CD4-positive, alpha-beta memory T cell (primary cell): ENCODE data around the gene RPS19. TPM values are rescaled to one million over a fixed set of nuclear protein-coding genes. Genes with fewer than 3 reads are reported as not detected.

Source experiments
- CTCF ChIA-PET: fragments of 350-600 bp; sonication (Branson Sonifier 250); formaldehyde crosslinking; loops from one replicate; lab custom pipeline; 2021; ENCODE audit warnings: inconsistent platforms; ENCODE audit not compliant: partially characterized antibody; lab: Charles Lee
- POLR2A ChIA-PET: fragments of 350-600 bp; sonication (Branson Sonifier 250); formaldehyde crosslinking; loops from one replicate; lab custom pipeline; 2021; ENCODE audit not compliant: partially characterized antibody; lab: Charles Lee
- DNase-seq, 5 donors: peaks; one replicate each; pipeline versions ENCODE4 v3.0.0 to v3.0.0-alpha.2; 2020 to 2022; ENCODE audit warnings: mixed read lengths in 1 of 5
- H3K27ac ChIP-seq: one replicate; pipeline ENCODE4 v1.7.0; 2013; ENCODE audit warnings: low read depth, low read length
- H3K27me3 ChIP-seq: 2 replicates; pipeline ENCODE4 v1.7.0; 2013; ENCODE audit warnings: mild to moderate bottlenecking, low read length, moderate library complexity; ENCODE audit not compliant: insufficient read depth
- H3K36me3 ChIP-seq: 2 replicates; pipeline ENCODE4 v1.7.0; 2013; ENCODE audit warnings: mild to moderate bottlenecking, low read length, moderate library complexity; ENCODE audit not compliant: insufficient read depth
- H3K4me1 ChIP-seq: 2 replicates; pipeline ENCODE4 v1.7.0; 2013; ENCODE audit warnings: mild to moderate bottlenecking, low read length, moderate library complexity; ENCODE audit not compliant: insufficient read depth
- H3K4me3 ChIP-seq, 2 donors: one replicate each; pipeline ENCODE4 v1.7.0; 2013; ENCODE audit warnings: low read length in 2 of 2, mild to moderate bottlenecking in 1 of 2
- H3K9me3 ChIP-seq, 2 donors: one replicate each; pipeline ENCODE4 v1.7.0; 2013; ENCODE audit warnings: low read length in 2 of 2, control low read depth in 1 of 2; ENCODE audit not compliant: control insufficient read depth in 1 of 2
- H3K27ac Mint-ChIP-seq, 7 donors: one replicate each; pipeline ENCODE4 v1.8.0; 2020 to 2021; ENCODE audit warnings: mixed read lengths in 7 of 7, mild to moderate bottlenecking in 6 of 7, inconsistent platforms in 3 of 7, moderate library complexity in 3 of 7
- H3K27me3 Mint-ChIP-seq, 2 donors: one replicate each; pipeline ENCODE4 v1.8.0; 2020 to 2021; ENCODE audit warnings: mixed read lengths in 2 of 2
- H3K36me3 Mint-ChIP-seq, 2 donors: one replicate each; pipeline ENCODE4 v1.8.0; 2020 to 2021; ENCODE audit warnings: mixed read lengths in 2 of 2, inconsistent platforms in 1 of 2, mild to moderate bottlenecking in 1 of 2
- H3K4me1 Mint-ChIP-seq, 4 donors: one replicate each; pipeline ENCODE4 v1.8.0; 2020 to 2021; ENCODE audit warnings: mixed read lengths in 4 of 4, mild to moderate bottlenecking in 1 of 4
- H3K4me3 Mint-ChIP-seq, 8 donors: one replicate each; pipeline ENCODE4 v1.8.0; 2020 to 2021; ENCODE audit warnings: mixed read lengths in 8 of 8, mild to moderate bottlenecking in 7 of 8, moderate library complexity in 6 of 8, inconsistent platforms in 3 of 8
- H3K9me3 Mint-ChIP-seq, 8 donors: one replicate each; pipeline ENCODE4 v1.8.0; 2020 to 2021; ENCODE audit warnings: mixed read lengths in 8 of 8, mild to moderate bottlenecking in 5 of 8, inconsistent platforms in 3 of 8, moderate library complexity in 1 of 8
- intact Hi-C: fragments of 100-400 bp; cut with micrococcal nuclease; formaldehyde crosslinking; loops from one replicate; pipeline ENCODE4 v1.15.1; 2023
- polyA plus RNA-seq, 2 donors: library from polyadenylated mRNA; unstranded; fragments of 300-500 nt; fragmentation: Illumina TruSeq; gene quantifications; one replicate each; pipeline ENCODE4 v1.2.3, GENCODE V29; 2021
- total RNA-seq, 2 experiments: library from RNA; stranded (reverse); gene quantifications; one replicate each; pipeline ENCODE4 v1.2.3, GENCODE V29; 2021

RPS19 gene
- total and polyA plus RNA-seq, 4 experiments from 2014 or later = 3,807 to 7,200 (median 4,434) TPM

- peak overlapping the region in 1 of 2 donors; percentile 82 for H3K4me3 ChIP-seq
- H3K27ac ChIP-seq = peak overlapping the region; percentile 96
- Mint-ChIP-seq H3K4me1 (peaks cover 32 to 50% (median 39%) of the 10 kb centered on the region in 4 donors), H3K9me3 (no peaks in the 10 kb centered on the region), H3K27me3 (peaks cover 0 to 3% of the 10 kb centered on the region in 2 donors), H3K27ac (peak overlapping the region; percentile 91 to 100 (median 98)), H3K4me3 (peak overlapping the region; percentile 85 to 98 (median 93)), H3K36me3 (peaks cover 29 to 42% of the 10 kb centered on the region in 2 donors)
- ChIA-PET POLR2A (interaction anchor here (0.6 to 7.8 kb wide), 22 partner anchors 7 to 596 kb away, joined by 3 to 261 read pairs (median 8); partner anchors contain the start of genes ARHGEF1, CD79A, GSK3A and HNRNPUL1), CTCF (interaction anchor here (0.9 to 8.8 kb wide), 12 partner anchors 8 to 176 kb away, joined by 3 to 125 read pairs (median 8); partner anchors contain the start of genes CD79A, ERFL and RABAC1)
- peaks cover 32% of the 10 kb centered on the region for H3K36me3 ChIP-seq
- DNase-seq = no peak
- intact Hi-C loops = loop anchor here (1.0 to 2.0 kb wide), 6 partner anchors 16 to 176 kb away; partner anchors contain the start of gene RABAC1
- H3K4me1 ChIP-seq = peaks cover 44% of the 10 kb centered on the region
- H3K27me3 ChIP-seq = no peaks in the 10 kb centered on the region
- H3K9me3 ChIP-seq = no peaks in the 10 kb centered on the region
These were observed 840 bp upstream of the RPS19 start for GRCh38 chr19:41859213-41859617.

- ChIA-PET POLR2A (interaction anchor here (0.8 to 7.8 kb wide), 21 partner anchors 9 to 597 kb away, joined by 3 to 261 read pairs (median 8); partner anchors contain the start of genes ARHGEF1, CD79A, ERFL and HNRNPUL1), CTCF (interaction anchor here (0.6 to 8.8 kb wide), 14 partner anchors 9 to 174 kb away, joined by 3 to 125 read pairs (median 6); partner anchors contain the start of genes CD79A, ERFL and RABAC1)
- peak overlapping the region; percentile 91 to 96 (median 95) for H3K27ac Mint-ChIP-seq
- peaks cover 57% of the 10 kb centered on the region for H3K4me1 ChIP-seq
- no peaks in the 10 kb centered on the region for H3K9me3 Mint-ChIP-seq
- peaks cover 46% of the 10 kb centered on the region for H3K36me3 ChIP-seq
- H3K27me3 Mint-ChIP-seq = no peaks in the 10 kb centered on the region
- intact Hi-C loops = loop anchor here (1.0 to 5.0 kb wide), 3 partner anchors 11 to 217 kb away; partner anchors contain the start of gene ZNF574
- H3K4me1 Mint-ChIP-seq = peaks cover 34 to 56% (median 44%) of the 10 kb centered on the region in 4 donors
- peak overlapping the region; percentile 89 to 95 (median 92) for H3K4me3 Mint-ChIP-seq
- H3K4me3 ChIP-seq = peak overlapping the region; percentile 82 to 86
- H3K36me3 Mint-ChIP-seq = peaks cover 35 to 51% of the 10 kb centered on the region in 2 donors
- DNase-seq = peak in 1 of 5 donors; percentile 29
- no peaks in the 10 kb centered on the region for H3K27me3 ChIP-seq
- peak overlapping the region; percentile 96 for H3K27ac ChIP-seq
- H3K9me3 ChIP-seq = no peaks in the 10 kb centered on the region
These were observed 512 bp downstream of the RPS19 start for GRCh38 chr19:41860419-41861115.

- Histone ChIP-seq H3K27ac (peak overlapping the region; percentile 96), H3K36me3 (peaks cover 48% of the 10 kb centered on the region), H3K4me1 (peaks cover 60% of the 10 kb centered on the region), H3K4me3 (peak overlapping the region; percentile 82 to 86), H3K27me3 (no peaks in the 10 kb centered on the region), H3K9me3 (no peaks in the 10 kb centered on the region)
- peak overlapping the region; percentile 91 to 96 (median 95) for H3K27ac Mint-ChIP-seq
- no peaks in the 10 kb centered on the region for H3K9me3 Mint-ChIP-seq
- H3K36me3 Mint-ChIP-seq = peaks cover 36 to 53% of the 10 kb centered on the region in 2 donors
- peak overlapping the region; percentile 89 to 95 (median 92) for H3K4me3 Mint-ChIP-seq
- DNase-seq = no peak
- ChIA-PET POLR2A (interaction anchor here (1.5 to 7.8 kb wide), 10 partner anchors 9 to 97 kb away, joined by 4 to 261 read pairs (median 14); partner anchors contain the start of genes ARHGEF1, CD79A, ERFL and RABAC1), CTCF (interaction anchor here (0.8 to 8.8 kb wide), 7 partner anchors 13 to 174 kb away, joined by 3 to 125 read pairs (median 11); partner anchors contain the start of genes CD79A and ERFL)
- intact Hi-C loops = loop anchor here (5.0 kb wide), 1 partner anchor 216 kb away; the partner anchor contains the start of gene ZNF574
- H3K4me1 Mint-ChIP-seq = peaks cover 35 to 58% (median 47%) of the 10 kb centered on the region in 4 donors
- no peaks in the 10 kb centered on the region for H3K27me3 Mint-ChIP-seq
These were observed 1.2 kb downstream of the RPS19 start for GRCh38 chr19:41861116-41861768.

- ChIA-PET POLR2A (interaction anchor here (1.0 to 7.8 kb wide), 7 partner anchors 11 to 97 kb away, joined by 3 to 261 read pairs (median 57); partner anchors contain the start of genes ARHGEF1, CD79A and RABAC1), CTCF (interaction anchor here (1.6 to 8.8 kb wide), 2 partner anchors 12 to 22 kb away, joined by 5 to 125 read pairs; partner anchors contain the start of gene CD79A)
- DNase-seq = no peak
- peaks cover 37 to 64% (median 51%) of the 10 kb centered on the region in 4 donors for H3K4me1 Mint-ChIP-seq
- intact Hi-C loops = loop anchor here (5.0 kb wide), 1 partner anchor 215 kb away; the partner anchor contains the start of gene ZNF574
- H3K36me3 Mint-ChIP-seq = peaks cover 38 to 56% of the 10 kb centered on the region in 2 donors
- Histone ChIP-seq H3K4me3 (peak overlapping the region in 1 of 2 donors; percentile 82), H3K27me3 (no peaks in the 10 kb centered on the region), H3K27ac (peak overlapping the region; percentile 96), H3K4me1 (peaks cover 67% of the 10 kb centered on the region), H3K36me3 (peaks cover 51% of the 10 kb centered on the region), H3K9me3 (no peaks in the 10 kb centered on the region)
- no peaks in the 10 kb centered on the region for H3K9me3 Mint-ChIP-seq
- peak overlapping the region; percentile 89 to 95 (median 92) for H3K4me3 Mint-ChIP-seq
- peak overlapping the region; percentile 91 to 96 (median 94) for H3K27ac Mint-ChIP-seq
- H3K27me3 Mint-ChIP-seq = no peaks in the 10 kb centered on the region
These were observed 1.8 kb downstream of the RPS19 start for GRCh38 chr19:41861846-41862245.

- CTCF ChIA-PET = interaction anchor here (0.8 to 8.8 kb wide), 7 partner anchors 11 to 506 kb away, joined by 3 to 125 read pairs (median 4); partner anchors contain the start of gene CD79A
- Histone ChIP-seq H3K4me3 (no peak overlapping the region), H3K36me3 (peaks cover 51% of the 10 kb centered on the region), H3K4me1 (peaks cover 70% of the 10 kb centered on the region), H3K27me3 (no peaks in the 10 kb centered on the region), H3K9me3 (no peaks in the 10 kb centered on the region), H3K27ac (peak overlapping the region; percentile 96)
- Mint-ChIP-seq H3K36me3 (peaks cover 38 to 58% of the 10 kb centered on the region in 2 donors), H3K27me3 (no peaks in the 10 kb centered on the region), H3K4me3 (peak overlapping the region in 7 of 8 donors; percentile 24 to 95 (median 91)), H3K27ac (peak overlapping the region; percentile 57 to 96 (median 84)), H3K9me3 (no peaks in the 10 kb centered on the region), H3K4me1 (peaks cover 37 to 67% (median 51%) of the 10 kb centered on the region in 4 donors)
- DNase-seq = no peak
- POLR2A ChIA-PET = interaction anchor here (0.8 to 7.8 kb wide), 6 partner anchors 10 to 96 kb away, joined by 3 to 261 read pairs (median 4); partner anchors contain the start of genes ARHGEF1, CD79A, ERFL and RABAC1
- intact Hi-C loops = loop anchor here (5.0 kb wide), 1 partner anchor 215 kb away; the partner anchor contains the start of gene ZNF574
These were observed 2.5 kb downstream of the RPS19 start for GRCh38 chr19:41862445-41862986.
